ENCODE data around the gene NOC3L. TPM values are rescaled to one million over a fixed set of nuclear protein-coding genes. Genes with fewer than 3 reads are reported as not detected.

The NOC3L gene
- total RNA-seq, 1 experiment from 2014 or later: 21.8 TPM

DNA sequence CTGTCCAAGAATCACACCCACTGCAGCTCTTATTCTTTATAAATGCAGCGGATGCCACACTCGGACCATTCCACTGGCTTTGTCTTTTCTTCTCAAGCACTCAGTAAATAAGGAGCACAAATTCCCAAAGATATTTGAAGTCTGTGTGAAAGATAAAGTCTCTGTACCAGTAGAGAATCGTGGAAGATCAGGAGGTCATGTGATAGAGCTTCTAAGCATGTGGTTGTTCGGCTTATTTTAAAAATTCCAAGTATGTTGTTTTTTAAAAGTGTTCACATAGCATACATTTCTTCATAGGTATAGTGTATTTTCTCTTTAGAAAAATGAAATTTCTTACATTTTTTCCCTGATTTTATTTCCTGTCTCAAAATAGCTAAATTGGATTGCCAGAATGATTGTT is 75.8 kb downstream of the NOC3L start:
- CTCF ChIA-PET: no interaction called here
- Mint-ChIP-seq H3K9me3 (ENCODE audit: low read depth, unreplicated experiment) (no peaks in the 10 kb centered on the region), H3K27ac (ENCODE audit: unreplicated experiment) (no peak overlapping the region), H3K4me1 (ENCODE audit: low read depth, unreplicated experiment) (no peaks in the 10 kb centered on the region), H3K27me3 (ENCODE audit: unreplicated experiment) (peaks cover 20% of the 10 kb centered on the region), H3K4me3 (ENCODE audit: low read depth, unreplicated experiment) (no peak overlapping the region), H3K36me3 (ENCODE audit: insufficient read depth, unreplicated experiment) (no peaks in the 10 kb centered on the region)
- intact Hi-C loops (cut with micrococcal nuclease; ENCODE audit: unreplicated experiment): no loop called here
- no peak for DNase-seq
- no TSS peak for BruUV-seq (replicated peaks)
- TF ChIP-seq, protein P1, sequence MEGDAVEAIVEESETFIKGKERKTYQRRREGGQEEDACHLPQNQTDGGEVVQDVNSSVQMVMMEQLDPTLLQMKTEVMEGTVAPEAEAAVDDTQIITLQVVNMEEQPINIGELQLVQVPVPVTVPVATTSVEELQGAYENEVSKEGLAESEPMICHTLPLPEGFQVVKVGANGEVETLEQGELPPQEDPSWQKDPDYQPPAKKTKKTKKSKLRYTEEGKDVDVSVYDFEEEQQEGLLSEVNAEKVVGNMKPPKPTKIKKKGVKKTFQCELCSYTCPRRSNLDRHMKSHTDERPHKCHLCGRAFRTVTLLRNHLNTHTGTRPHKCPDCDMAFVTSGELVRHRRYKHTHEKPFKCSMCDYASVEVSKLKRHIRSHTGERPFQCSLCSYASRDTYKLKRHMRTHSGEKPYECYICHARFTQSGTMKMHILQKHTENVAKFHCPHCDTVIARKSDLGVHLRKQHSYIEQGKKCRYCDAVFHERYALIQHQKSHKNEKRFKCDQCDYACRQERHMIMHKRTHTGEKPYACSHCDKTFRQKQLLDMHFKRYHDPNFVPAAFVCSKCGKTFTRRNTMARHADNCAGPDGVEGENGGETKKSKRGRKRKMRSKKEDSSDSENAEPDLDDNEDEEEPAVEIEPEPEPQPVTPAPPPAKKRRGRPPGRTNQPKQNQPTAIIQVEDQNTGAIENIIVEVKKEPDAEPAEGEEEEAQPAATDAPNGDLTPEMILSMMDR (IDR thresholded peaks at IDR 0.05; ENCODE audit: unreplicated experiment): no peak

DNA sequence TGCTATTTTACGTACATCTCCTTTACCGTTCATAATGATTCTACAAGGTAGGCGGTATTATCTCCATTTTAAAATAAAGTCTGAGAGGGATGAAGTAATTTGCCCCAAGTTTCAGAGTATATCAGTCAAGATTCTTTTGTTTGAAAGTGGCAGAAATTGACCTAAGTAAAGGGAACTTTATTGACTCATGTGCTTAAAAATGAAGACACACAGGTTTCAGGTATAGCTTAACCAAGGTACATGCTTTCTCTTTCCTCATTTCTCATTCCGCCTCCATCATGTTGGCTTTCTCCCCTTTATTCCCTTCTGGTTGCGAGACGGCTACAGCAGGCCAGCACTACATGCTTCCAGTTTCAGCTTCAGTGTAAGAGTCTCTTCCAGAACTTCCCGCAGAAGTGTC is 77.5 kb downstream of the NOC3L start:
- intact Hi-C loops (cut with micrococcal nuclease; ENCODE audit: unreplicated experiment): no loop called here
- CTCF ChIA-PET: interaction anchor here (0.7 kb wide), 1 partner anchor 401 kb away, joined by 3 read pairs; no protein-coding TSS in a partner anchor
- TF ChIP-seq, protein P1 (IDR thresholded peaks at IDR 0.05; ENCODE audit: unreplicated experiment): no peak
- Mint-ChIP-seq H3K4me3 (ENCODE audit: low read depth, unreplicated experiment) (no peak overlapping the region), H3K36me3 (ENCODE audit: insufficient read depth, unreplicated experiment) (no peaks in the 10 kb centered on the region), H3K27ac (ENCODE audit: unreplicated experiment) (no peak overlapping the region), H3K4me1 (ENCODE audit: low read depth, unreplicated experiment) (no peaks in the 10 kb centered on the region), H3K9me3 (ENCODE audit: low read depth, unreplicated experiment) (no peaks in the 10 kb centered on the region), H3K27me3 (ENCODE audit: unreplicated experiment) (peaks cover 13% of the 10 kb centered on the region)
- no peak for DNase-seq
- BruUV-seq (replicated peaks): no TSS peak

Other genes with a start within 250 kb of the NOC3L start
- gene TBC1D12, start 39.6 kb upstream of the NOC3L start, total RNA-seq (2022): 5.8 and 6.1 TPM in 2 replicates
- gene HELLS, start 182.8 kb upstream of the NOC3L start, total RNA-seq (2022): 53.5 and 63.3 TPM in 2 replicates